Measurements from ENCODE around the gene CYB561.

The CYB561 gene

GRCh38 chr17:63406689-63407330 lies 39.3 kb downstream of the CYB561 start (continued):
- TF ChIP-seq ZNF10 (tag by site-specific recombination; IDR thresholded peaks at IDR 0.05) = peak; percentile 36; the same call in 1 of the 2 replicates
- TF ChIP-seq ZFP3 (tag by site-specific recombination; IDR thresholded peaks at IDR 0.05; ENCODE audit: low read depth) = no peak
- peak; percentile 60 for TF ChIP-seq OSR2 (tag by site-specific recombination; IDR thresholded peaks at IDR 0.05)
- no peak for TF ChIP-seq ZSCAN4 (tag by site-specific recombination; IDR thresholded peaks at IDR 0.05)
- TF ChIP-seq IKZF3 (tag by site-specific recombination; IDR thresholded peaks at IDR 0.05) = no peak

GRCh38 chr17:63405741-63406261 lies 40.3 kb downstream of the CYB561 start:
- Histone ChIP-seq H3K4me1 (ENCODE audit: control insufficient read depth, insufficient read depth, low read length) (no peaks in the 10 kb centered on the region), H3K27ac (ENCODE audit: extremely low read depth, low read depth, low read length) (no peak overlapping the region), H3K36me3 (ENCODE audit: control insufficient read depth in 2 of 2, insufficient read depth in 1 of 2, low read length in 2 of 2) (peaks cover 5 to 19% of the 10 kb centered on the region in 2 experiments; a peak in 2 of 3 replicates), H3K9me3 (ENCODE audit: control insufficient read depth, insufficient read depth, low read depth, low read length) (no peaks in the 10 kb centered on the region), H3K4me3 (ENCODE audit: low read depth, low read length) (no peak overlapping the region)
- POLR2A ChIA-PET = no interaction called here
- CTCF ChIA-PET = interaction anchor here (0.6 to 4.4 kb wide), 33 partner anchors 9 to 984 kb away, joined by 3 to 48 read pairs (median 5); no protein-coding TSS in a partner anchor
- TF ChIP-seq ZNF558 (tag by site-specific recombination; IDR thresholded peaks at IDR 0.05) = no peak; the same call in 1 of the 2 replicates
- no peak for TF ChIP-seq ZNF521 (tag by site-specific recombination; IDR thresholded peaks at IDR 0.05)
- TF ChIP-seq ZNF518A (tag by site-specific recombination; conservative IDR thresholded peaks at IDR 0.05; ENCODE audit: low read depth) = no peak
- TF ChIP-seq ZBTB17 (tag by site-specific recombination; IDR thresholded peaks at IDR 0.05) = 0 out of 2 replicates have a peak, but pooled peaks have one; percentile 16
- TF ChIP-seq ZBTB48 (tag by site-specific recombination; IDR thresholded peaks at IDR 0.05) = no peak
- no peak for TF ChIP-seq ZNF138 (tag by site-specific recombination; IDR thresholded peaks at IDR 0.05; ENCODE audit: borderline replicate concordance)
- TF ChIP-seq ZNF132 (tag by site-specific recombination; IDR thresholded peaks at IDR 0.05; ENCODE audit: borderline replicate concordance) = no peak
- no peak for TF ChIP-seq ZNF776 (tag by site-specific recombination; IDR thresholded peaks at IDR 0.05; ENCODE audit: borderline replicate concordance)
- TF ChIP-seq ZNF560 (tag by site-specific recombination; IDR thresholded peaks at IDR 0.05; ENCODE audit: borderline replicate concordance) = no peak
- no peak for TF ChIP-seq ZNF555 (tag by site-specific recombination; conservative IDR thresholded peaks at IDR 0.05)
- no peak for TF ChIP-seq ZBTB1 (tag by site-specific recombination; IDR thresholded peaks at IDR 0.05)
- peak; percentile 63; the same call in 1 of the 2 replicates for TF ChIP-seq TRIM28 (IDR thresholded peaks at IDR 0.05; ENCODE audit: borderline replicate concordance, low read length)
- no peak for TF ChIP-seq ZNF792 (tag by site-specific recombination; IDR thresholded peaks at IDR 0.05)
- TF ChIP-seq ZNF529 (tag by site-specific recombination; IDR thresholded peaks at IDR 0.05; ENCODE audit: insufficient replicate concordance) = no peak
- TF ChIP-seq REPIN1 (tag by site-specific recombination; IDR thresholded peaks at IDR 0.05; ENCODE audit: low read depth) = no peak
- no peak for TF ChIP-seq ZNF707 (tag by site-specific recombination; IDR thresholded peaks at IDR 0.05)
- 0 out of 2 replicates have a peak, but pooled peaks have one; percentile 15 for TF ChIP-seq SP7 (tag by site-specific recombination; IDR thresholded peaks at IDR 0.05)
- no peak for TF ChIP-seq ZNF10 (tag by site-specific recombination; IDR thresholded peaks at IDR 0.05)
- TF ChIP-seq YY1 (tag by site-specific recombination; IDR thresholded peaks at IDR 0.05) = no peak
- TF ChIP-seq ZNF654 (tag by site-specific recombination; IDR thresholded peaks at IDR 0.05; ENCODE audit: low read depth) = peak; percentile 45
- TF ChIP-seq SCRT1 (tag by site-specific recombination; IDR thresholded peaks at IDR 0.05; ENCODE audit: borderline replicate concordance) = no peak
- no peak for TF ChIP-seq ZBTB44 (tag by site-specific recombination; IDR thresholded peaks at IDR 0.05)
- TF ChIP-seq BCL11A (tag by site-specific recombination; IDR thresholded peaks at IDR 0.05; ENCODE audit: low read depth) = no peak
- no peak for TF ChIP-seq ZNF596 (tag by site-specific recombination; IDR thresholded peaks at IDR 0.05)
- TF ChIP-seq SP2 (tag by site-specific recombination; IDR thresholded peaks at IDR 0.05) = no peak
- TF ChIP-seq ZNF155 (tag by site-specific recombination; IDR thresholded peaks at IDR 0.05) = no peak
